ENCODE measurements around the gene SLIT3. TPM values are rescaled to one million over a fixed set of nuclear protein-coding genes. Genes with fewer than 3 reads are reported as not detected.

The SLIT3 gene
- total and polyA plus RNA-seq, 2 experiments from 2014 or later = 58.4 to 96.7 TPM

- peaks cover 3% of the 10 kb centered on the region for H3K79me2 ChIP-seq
- DNase-seq (ENCODE audit: low spot score) = no peak
- peaks cover 2% of the 10 kb centered on the region for H4K20me1 ChIP-seq (ENCODE audit: insufficient read depth, poor library complexity, severe bottlenecking)
- H2AFZ ChIP-seq = no peak overlapping the region
- H3K27ac ChIP-seq = peak overlapping the region; percentile 28
- no peaks in the 10 kb centered on the region for H3K36me3 ChIP-seq (replicated peaks; ENCODE audit: insufficient read depth, low read depth)
- no peak overlapping the region for H3K4me3 ChIP-seq
- H3K27me3 ChIP-seq = no peaks in the 10 kb centered on the region
- no peak for TF ChIP-seq EZH2phosphoT487 (IDR thresholded peaks at IDR 0.05; ENCODE audit: low read depth, severe bottlenecking, unreplicated experiment)
- TF ChIP-seq CTCF (IDR thresholded peaks at IDR 0.05; ENCODE audit: poor library complexity) = no peak
- TF ChIP-seq EZH2 (IDR thresholded peaks at IDR 0.05; ENCODE audit: borderline replicate concordance) = no peak
- H3K4me2 ChIP-seq = peak overlapping the region; percentile 9
- no peaks in the 10 kb centered on the region for H3K9me3 ChIP-seq (ENCODE audit: low read depth)
- peaks cover 23% of the 10 kb centered on the region for H3K4me1 ChIP-seq (ENCODE audit: insufficient read depth)
- WGBS (ENCODE audit: low lambda C conversion rate, missing lambda C conversion rate) = 44% methylated on average over 4 of the region's 4 CpGs
- no peaks in the 10 kb centered on the region for H3K9me2 ChIP-seq (replicated peaks; ENCODE audit: insufficient read depth)
Observed at GRCh38 chr5:169085212-169085611, 215.7 kb downstream of the SLIT3 start.

DNA sequence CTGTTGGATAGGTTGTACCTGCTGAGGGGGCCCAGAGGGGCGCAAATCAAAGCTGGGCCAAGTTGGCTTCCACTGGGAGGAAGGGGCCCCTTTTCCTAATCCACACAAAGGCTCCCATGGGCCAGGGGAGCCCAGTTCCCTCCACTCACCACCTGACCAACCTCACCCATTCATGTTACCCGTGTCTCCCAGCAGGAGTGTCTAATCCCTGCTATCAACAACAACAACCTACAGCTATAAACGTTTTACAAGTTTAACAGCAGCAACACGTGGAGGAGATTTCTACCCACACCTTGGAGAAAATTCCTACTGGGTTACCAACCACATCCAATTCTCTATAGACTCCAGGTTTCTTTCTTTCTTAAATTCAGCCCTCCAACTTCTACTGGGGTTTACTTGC lies 216.2 kb downstream of the SLIT3 start:
- 33% methylated on average over 4 of the region's 4 CpGs for WGBS (ENCODE audit: low lambda C conversion rate, missing lambda C conversion rate)
- no peak for DNase-seq (ENCODE audit: low spot score)
- Histone ChIP-seq H2AFZ (no peak overlapping the region), H3K4me1 (ENCODE audit: insufficient read depth) (peaks cover 23% of the 10 kb centered on the region), H3K36me3 (replicated peaks; ENCODE audit: insufficient read depth, low read depth) (no peaks in the 10 kb centered on the region), H3K27me3 (no peaks in the 10 kb centered on the region), H3K27ac (peak overlapping the region; percentile 28), H4K20me1 (ENCODE audit: insufficient read depth, poor library complexity, severe bottlenecking) (peaks cover 2% of the 10 kb centered on the region), H3K9me3 (ENCODE audit: low read depth) (no peaks in the 10 kb centered on the region), H3K4me3 (no peak overlapping the region), H3K4me2 (peak overlapping the region; percentile 9), H3K9me2 (replicated peaks; ENCODE audit: insufficient read depth) (no peaks in the 10 kb centered on the region), H3K79me2 (peaks cover 3% of the 10 kb centered on the region)
- TF ChIP-seq EZH2phosphoT487 (IDR thresholded peaks at IDR 0.05; ENCODE audit: low read depth, severe bottlenecking, unreplicated experiment) = no peak
- no peak for TF ChIP-seq CTCF (IDR thresholded peaks at IDR 0.05; ENCODE audit: poor library complexity)
- TF ChIP-seq EZH2 (IDR thresholded peaks at IDR 0.05; ENCODE audit: borderline replicate concordance) = no peak

DNA sequence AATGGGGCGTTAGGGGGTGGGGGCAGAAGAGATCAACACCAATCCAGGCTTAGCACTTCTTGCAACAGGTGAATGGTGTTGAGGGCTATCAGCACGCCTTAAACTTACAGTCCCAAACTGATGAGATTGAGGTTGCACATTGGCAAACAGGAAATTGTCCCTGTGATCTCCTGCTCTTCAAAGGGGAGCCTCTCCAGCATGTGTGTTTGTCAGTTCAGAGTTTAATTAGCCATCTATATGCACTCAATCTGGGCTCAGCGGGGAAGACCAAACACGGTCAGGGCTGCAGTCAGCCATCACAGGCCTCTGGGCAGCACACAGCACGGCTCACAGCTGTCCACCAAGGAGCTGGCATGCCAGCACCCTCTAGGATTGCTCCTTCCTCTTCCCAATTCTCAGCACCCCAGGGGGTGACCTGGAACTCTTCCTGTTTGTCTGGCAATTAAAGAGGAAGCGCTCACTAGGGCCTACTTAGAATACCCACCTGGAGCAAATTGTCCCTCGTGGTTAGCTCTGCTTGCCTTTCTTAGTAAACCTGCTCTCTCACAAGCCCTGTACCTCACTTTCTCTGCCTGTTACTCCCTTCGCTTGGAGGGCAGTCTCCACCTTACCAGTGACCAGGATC lies 217.4 kb downstream of the SLIT3 start:
- H3K9me3 ChIP-seq (ENCODE audit: low read depth) = no peaks in the 10 kb centered on the region
- WGBS (ENCODE audit: low lambda C conversion rate, missing lambda C conversion rate) = 71% methylated on average over 8 of the region's 8 CpGs
- H3K36me3 ChIP-seq (replicated peaks; ENCODE audit: insufficient read depth, low read depth) = no peaks in the 10 kb centered on the region
- H3K27me3 ChIP-seq = no peaks in the 10 kb centered on the region
- H3K4me1 ChIP-seq (ENCODE audit: insufficient read depth) = peaks cover 23% of the 10 kb centered on the region
- peaks cover 4% of the 10 kb centered on the region for H3K79me2 ChIP-seq
- H4K20me1 ChIP-seq (ENCODE audit: insufficient read depth, poor library complexity, severe bottlenecking) = peaks cover 2% of the 10 kb centered on the region
- no peak overlapping the region for H3K4me2 ChIP-seq
- DNase-seq (ENCODE audit: low spot score) = no peak
- no peak overlapping the region for H2AFZ ChIP-seq
- H3K27ac ChIP-seq = no peak overlapping the region
- no peak overlapping the region for H3K4me3 ChIP-seq
- no peaks in the 10 kb centered on the region for H3K9me2 ChIP-seq (replicated peaks; ENCODE audit: insufficient read depth)
- TF ChIP-seq EZH2phosphoT487 (IDR thresholded peaks at IDR 0.05; ENCODE audit: low read depth, severe bottlenecking, unreplicated experiment) (no peak), CTCF (IDR thresholded peaks at IDR 0.05; ENCODE audit: poor library complexity) (no peak)
